ENCODE measurements around the gene TRIL.

TRIL gene

DNA sequence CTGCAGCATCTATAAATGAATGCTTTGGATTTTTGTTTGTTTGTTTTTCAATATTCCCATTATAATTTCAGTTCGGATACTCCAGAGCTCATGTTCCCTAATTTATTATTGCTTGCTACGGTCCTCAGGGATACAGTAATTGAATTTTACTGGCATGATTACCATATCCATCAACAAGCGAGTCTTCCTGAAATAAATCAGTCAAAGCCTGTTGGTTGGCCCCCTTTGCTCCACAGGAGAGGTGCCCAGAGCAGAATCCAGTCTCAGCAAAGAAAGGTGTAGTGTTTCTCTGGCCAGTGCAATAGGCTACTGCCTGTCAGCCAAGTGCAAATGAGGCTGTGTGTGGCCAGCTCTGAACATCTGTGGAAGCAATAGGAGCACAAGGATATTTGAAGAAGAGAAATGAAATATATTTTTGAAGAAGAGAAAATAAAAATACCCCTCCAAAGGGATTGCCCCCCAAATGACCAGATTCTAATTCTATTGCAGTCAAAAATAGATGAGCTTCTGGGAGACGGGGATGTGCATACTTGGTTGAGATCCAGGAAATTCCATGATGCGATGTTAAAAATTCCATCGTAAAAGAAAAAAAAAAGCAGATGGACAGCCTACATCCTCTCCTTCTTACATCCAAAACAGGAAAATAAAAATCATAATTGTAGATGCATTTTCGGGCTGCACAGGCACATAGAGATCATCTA lies 18.1 kb downstream of the TRIL start:
- DNase-seq = no peak

DNA sequence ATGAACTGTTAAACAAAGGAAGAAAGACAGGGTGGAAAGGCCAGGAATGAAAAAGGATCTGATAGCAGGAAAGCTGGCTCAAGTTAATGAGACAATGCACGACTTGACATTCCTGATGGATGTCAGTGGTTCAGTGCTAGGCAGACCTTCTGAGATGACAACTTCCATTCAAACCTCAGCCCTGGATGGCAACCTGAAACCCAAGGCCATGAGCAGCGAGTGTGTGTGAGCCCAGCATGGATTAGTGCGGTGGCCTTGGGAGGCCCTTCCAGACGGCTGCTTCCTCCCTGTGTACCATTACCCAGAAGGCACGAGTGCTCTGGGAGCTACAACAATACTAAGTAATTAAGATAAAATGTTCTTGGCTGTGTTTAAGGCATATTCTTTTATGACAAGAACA lies 18.8 kb downstream of the TRIL start:
- no peak for DNase-seq

GRCh38 chr7:28937619-28938018 lies 20.5 kb downstream of the TRIL start:
- DNase-seq = no peak

GRCh38 chr7:28937103-28937502 lies 21.0 kb downstream of the TRIL start:
- DNase-seq = no peak

GRCh38 chr7:28933846-28934320 lies 24.2 kb downstream of the TRIL start:
- no peak for DNase-seq

- DNase-seq = no peak
Observed at GRCh38 chr7:28931565-28931964, 26.6 kb downstream of the TRIL start.

DNA sequence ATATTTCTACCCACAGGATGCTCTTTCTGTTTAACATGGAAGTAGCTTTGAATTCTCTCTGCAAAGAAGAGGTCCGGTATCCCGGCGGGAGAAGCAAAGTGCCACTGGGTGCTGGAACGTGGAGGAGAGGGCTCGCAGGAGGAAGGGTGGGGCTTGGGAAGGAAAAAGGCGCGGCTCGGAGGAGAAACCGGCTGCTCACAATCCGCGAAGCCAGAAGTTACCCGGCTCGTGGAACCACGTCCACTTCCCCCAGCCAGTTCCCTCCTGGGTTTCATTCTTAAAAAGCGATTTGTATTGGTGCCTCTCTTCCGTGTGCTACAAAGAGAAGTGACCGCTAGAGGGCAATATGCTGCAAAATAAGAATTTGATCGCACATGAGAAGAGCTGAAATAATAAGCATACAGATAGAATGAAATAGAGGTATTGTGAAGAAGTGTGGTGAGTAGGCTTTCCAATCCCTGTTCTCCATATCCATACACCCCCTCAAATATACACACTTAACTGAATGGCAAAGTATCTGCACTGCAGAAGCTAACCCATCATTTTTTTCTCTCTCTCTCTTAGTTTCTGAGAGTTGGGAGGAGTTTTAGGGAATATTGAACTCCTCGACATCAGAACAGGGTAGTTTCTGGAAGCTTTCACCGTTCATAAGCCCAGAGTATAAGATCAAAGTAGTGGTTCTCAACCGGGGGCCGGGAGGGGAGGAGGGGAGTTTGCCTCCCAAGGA lies 31.1 kb downstream of the TRIL start:
- DNase-seq = peak; percentile 15

- DNase-seq = peak; percentile 57
Observed at GRCh38 chr7:28922624-28923331, 35.4 kb downstream of the TRIL start.

DNA sequence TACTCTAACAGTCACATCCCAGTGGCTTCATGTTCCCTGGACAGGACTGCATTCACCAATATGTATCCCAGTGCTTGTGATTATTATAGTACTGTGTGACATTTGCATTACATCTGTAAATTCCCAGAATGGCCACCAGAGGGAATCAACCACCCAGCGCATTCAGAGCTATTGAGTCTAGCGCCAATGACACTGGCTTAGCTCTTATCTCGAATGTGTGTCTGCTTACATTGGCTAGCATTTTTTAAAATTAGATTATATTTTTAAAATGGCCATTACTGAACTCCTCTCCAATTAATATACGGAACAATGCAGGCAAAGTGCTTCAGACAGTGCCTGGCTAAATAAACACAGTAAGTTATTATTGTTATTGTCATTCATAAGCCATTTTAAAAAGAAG lies 36.3 kb downstream of the TRIL start:
- DNase-seq = peak; percentile 11

DNA sequence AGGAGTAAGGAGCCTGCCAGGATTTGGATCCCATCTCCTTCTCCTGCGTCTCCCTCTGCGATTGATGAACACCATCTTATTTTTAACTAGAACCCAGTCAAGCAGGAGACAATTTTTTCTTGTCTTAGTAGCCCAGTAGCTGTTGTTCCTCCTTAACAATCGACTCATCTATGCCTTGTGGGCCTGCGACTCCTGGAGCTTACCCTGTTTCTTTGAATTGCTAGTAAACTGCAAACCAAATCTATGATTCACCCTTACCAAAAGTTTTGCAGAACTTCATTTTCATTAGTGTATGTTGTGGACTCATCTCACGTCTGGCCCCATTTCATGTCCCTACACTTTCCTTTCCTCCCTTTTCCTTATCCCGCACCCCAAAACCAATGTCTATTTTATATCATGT lies 37.7 kb downstream of the TRIL start:
- no peak for DNase-seq

DNA sequence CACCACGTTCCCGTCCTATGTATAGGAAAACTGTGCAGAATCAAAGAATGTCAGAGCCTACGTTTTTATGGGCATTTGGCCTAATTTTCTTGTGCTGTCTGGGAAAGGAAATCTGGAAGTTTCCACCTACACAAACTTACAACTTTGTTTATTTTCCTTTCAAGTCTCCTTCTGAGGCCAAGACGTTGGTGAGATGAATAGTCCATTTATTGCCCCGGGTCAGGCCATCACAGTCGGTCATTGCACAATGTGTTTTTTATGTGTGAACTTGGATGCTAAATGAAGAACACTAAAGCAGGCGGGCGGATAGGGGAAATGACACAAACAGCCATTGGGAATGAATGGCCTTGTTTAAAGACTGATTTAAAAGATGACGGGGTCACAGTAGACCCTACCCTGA lies 38.6 kb downstream of the TRIL start:
- no peak for DNase-seq

DNA sequence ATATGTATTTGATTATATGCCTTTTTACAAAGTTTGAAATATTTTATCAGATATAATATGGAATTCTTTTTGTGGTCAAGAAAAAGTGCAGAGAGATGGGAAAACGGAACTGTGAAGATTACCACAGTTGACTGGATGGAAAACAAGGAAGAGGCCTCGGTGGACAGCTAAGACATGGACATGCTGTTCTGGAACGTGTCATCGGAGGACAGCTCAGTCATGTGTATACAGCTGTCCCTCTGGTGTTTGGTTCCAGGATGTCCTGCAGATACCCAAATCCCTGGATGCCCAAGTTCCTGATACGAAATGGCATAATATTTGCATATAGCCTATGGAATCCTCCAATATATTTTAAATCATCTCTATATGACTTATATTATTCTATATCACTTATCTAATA lies 49.4 kb downstream of the TRIL start:
- DNase-seq = no peak

GRCh38 chr7:28905464-28905863 lies 52.7 kb downstream of the TRIL start:
- DNase-seq = no peak

- no peak for DNase-seq
Observed at GRCh38 chr7:28904578-28905048, 53.5 kb downstream of the TRIL start.

DNA sequence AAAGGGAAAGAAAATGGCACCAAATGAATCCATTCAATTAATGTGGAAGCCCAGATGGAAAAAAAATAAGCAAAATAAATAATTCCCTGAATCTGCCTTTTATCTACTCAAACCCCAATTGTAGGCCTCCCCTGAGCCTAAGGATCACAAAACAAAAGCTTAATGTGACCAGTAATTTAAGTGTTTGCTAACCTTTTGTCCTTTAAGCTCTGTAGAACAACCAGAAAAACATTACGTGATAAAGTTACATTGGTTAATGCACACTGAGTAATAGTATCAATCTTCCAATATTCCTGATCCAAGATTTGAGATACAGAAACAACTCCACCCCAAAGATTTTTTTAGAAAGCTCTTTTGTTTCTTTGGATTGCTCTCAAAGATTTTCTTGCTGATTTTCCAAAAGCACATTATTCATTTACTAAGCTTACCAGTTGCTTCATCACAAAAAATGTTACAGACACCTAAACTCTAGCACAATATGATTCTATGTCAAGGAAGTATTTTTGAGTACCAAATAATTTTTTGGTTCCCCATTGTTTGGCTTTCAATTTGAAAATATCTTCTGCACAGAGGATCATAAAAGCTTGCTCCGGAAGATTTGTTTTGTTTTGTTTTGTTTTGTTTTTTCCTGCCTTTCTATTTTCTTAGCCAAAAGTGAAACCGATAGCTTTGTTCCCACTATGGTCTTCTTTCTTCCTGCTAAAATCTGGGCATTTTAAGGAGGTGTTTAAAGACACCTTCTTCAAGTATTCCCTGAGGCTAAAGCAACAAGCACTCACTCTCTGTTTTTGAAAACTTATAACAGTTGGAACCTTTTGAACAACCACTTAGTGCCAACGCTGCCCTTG lies 54.2 kb downstream of the TRIL start:
- DNase-seq = no peak

Measured in activated CD4-positive, alpha-beta T cell treated with anti-CD3 and anti-CD28 coated beads, Interleukin-2, amount 50 U/mL, for 1 hour (primary cell).